ENCODE data around the gene TIPIN. TPM values are rescaled to one million over a fixed set of nuclear protein-coding genes. Genes with fewer than 3 reads are reported as not detected.

Gene TIPIN
- total and polyA plus RNA-seq, 5 donors from 2014 or later: 6.0 to 11.2 (median 8.5) TPM

GRCh38 chr15:66290007-66290406, 66.5 kb downstream of the TIPIN start:
- Mint-ChIP-seq H3K9me3 (no peaks in the 10 kb centered on the region), H3K36me3 (no peaks in the 10 kb centered on the region), H3K4me1 (peaks cover 24 to 38% (median 34%) of the 10 kb centered on the region in 4 donors), H3K4me3 (peak overlapping the region in 3 of 4 donors; percentile 7 to 33 (median 14)), H3K27ac (peak overlapping the region; percentile 5 to 88 (median 85)), H3K27me3 (no peaks in the 10 kb centered on the region)
- Histone ChIP-seq H3K27me3 (ENCODE audit: control insufficient read depth, insufficient read depth, low read length) (no peaks in the 10 kb centered on the region), H3K9me3 (ENCODE audit: control insufficient read depth in 2 of 2, low read length in 2 of 2) (no peaks in the 10 kb centered on the region), H3K4me3 (ENCODE audit: low read depth, low read length) (no peak overlapping the region), H3K27ac (ENCODE audit: insufficient read depth, low read length, poor library complexity, severe bottlenecking) (no peak overlapping the region), H3K36me3 (ENCODE audit: control insufficient read depth, insufficient read depth, low read length) (no peaks in the 10 kb centered on the region), H3K4me1 (ENCODE audit: control insufficient read depth, insufficient read depth, low read length, poor library complexity, severe bottlenecking) (peaks cover 34% of the 10 kb centered on the region)
- no peak for DNase-seq
- no peak for ATAC-seq (ENCODE audit: low read depth in 2 of 2)

DNA sequence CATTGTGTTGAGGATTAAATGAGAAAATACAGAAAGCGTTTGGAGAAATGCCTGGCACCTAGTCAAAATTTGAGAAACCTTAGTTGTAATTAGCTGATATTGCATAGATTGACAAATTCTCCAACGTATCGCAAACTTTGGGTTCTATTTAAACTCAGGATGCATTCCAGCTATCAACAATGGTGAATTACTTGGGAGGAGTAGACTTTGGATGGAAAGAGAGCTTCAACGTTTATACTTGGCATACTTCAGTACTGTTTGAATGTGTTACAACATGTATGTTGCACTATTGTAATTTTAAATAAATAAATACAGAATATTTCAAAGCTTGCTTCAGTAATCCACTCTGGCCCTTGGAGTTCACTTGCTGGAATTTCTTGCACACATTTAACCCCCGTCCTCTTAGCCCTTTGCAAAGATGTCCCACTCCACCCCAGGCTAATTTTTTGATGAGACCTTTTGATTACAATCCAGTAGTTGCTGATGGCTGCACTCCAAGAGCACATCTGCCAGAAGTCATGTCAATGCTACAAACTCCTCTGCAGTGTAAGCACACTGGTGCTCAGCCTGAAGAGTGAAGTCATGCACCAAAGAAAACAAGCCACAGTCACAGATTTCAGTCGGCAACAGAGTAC, 67.8 kb downstream of the TIPIN start:
- Mint-ChIP-seq H3K27me3 (peaks cover 3% of the 10 kb centered on the region), H3K4me3 (no peak overlapping the region), H3K36me3 (no peaks in the 10 kb centered on the region), H3K27ac (no peak overlapping the region), H3K9me3 (no peaks in the 10 kb centered on the region), H3K4me1 (peaks cover 19 to 30% (median 25%) of the 10 kb centered on the region in 4 donors)
- no peak overlapping the region for H3K4me3 ChIP-seq (ENCODE audit: low read depth, low read length)
- ATAC-seq (ENCODE audit: low read depth in 2 of 2) (no peak), DNase-seq (no peak)
- no peaks in the 10 kb centered on the region for H3K27me3 ChIP-seq (ENCODE audit: control insufficient read depth, insufficient read depth, low read length)
- H3K4me1 ChIP-seq (ENCODE audit: control insufficient read depth, insufficient read depth, low read length, poor library complexity, severe bottlenecking): peaks cover 22% of the 10 kb centered on the region
- H3K36me3 ChIP-seq (ENCODE audit: control insufficient read depth, insufficient read depth, low read length): no peaks in the 10 kb centered on the region
- H3K27ac ChIP-seq (ENCODE audit: insufficient read depth, low read length, poor library complexity, severe bottlenecking): no peak overlapping the region
- no peaks in the 10 kb centered on the region for H3K9me3 ChIP-seq (ENCODE audit: control insufficient read depth in 2 of 2, low read length in 2 of 2)

DNA sequence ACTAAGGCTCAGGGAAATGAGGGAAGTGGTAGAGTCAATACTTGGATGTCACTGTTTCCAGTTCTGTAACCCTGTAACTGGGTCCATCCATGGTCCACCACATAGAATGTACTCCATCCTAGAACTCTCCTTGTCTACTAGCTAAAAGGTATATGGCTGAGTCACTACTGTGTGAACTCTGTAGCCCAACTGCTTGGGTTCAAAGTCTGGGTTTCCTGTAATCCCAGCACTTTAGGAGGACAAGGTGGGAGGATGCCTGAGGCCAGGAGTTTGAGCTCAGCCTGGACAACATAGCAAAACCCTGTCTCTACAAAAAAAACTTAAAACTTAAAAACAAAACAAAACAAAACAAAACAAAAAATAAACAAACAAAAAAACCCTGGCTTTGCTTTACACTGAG, 68.4 kb downstream of the TIPIN start:
- peaks cover 21% of the 10 kb centered on the region for H3K4me1 ChIP-seq (ENCODE audit: control insufficient read depth, insufficient read depth, low read length, poor library complexity, severe bottlenecking)
- H3K27ac ChIP-seq (ENCODE audit: insufficient read depth, low read length, poor library complexity, severe bottlenecking): no peak overlapping the region
- no peak overlapping the region for H3K4me3 Mint-ChIP-seq
- no peaks in the 10 kb centered on the region for H3K9me3 ChIP-seq (ENCODE audit: control insufficient read depth in 2 of 2, low read length in 2 of 2)
- no peaks in the 10 kb centered on the region for H3K36me3 Mint-ChIP-seq
- ATAC-seq (ENCODE audit: low read depth in 2 of 2) (no peak), DNase-seq (no peak)
- peaks cover 4% of the 10 kb centered on the region for H3K27me3 Mint-ChIP-seq
- no peak overlapping the region for H3K4me3 ChIP-seq (ENCODE audit: low read depth, low read length)
- peaks cover 19 to 30% (median 25%) of the 10 kb centered on the region in 4 donors for H3K4me1 Mint-ChIP-seq
- H3K9me3 Mint-ChIP-seq: no peaks in the 10 kb centered on the region
- H3K27ac Mint-ChIP-seq: no peak overlapping the region
- no peaks in the 10 kb centered on the region for H3K36me3 ChIP-seq (ENCODE audit: control insufficient read depth, insufficient read depth, low read length)
- H3K27me3 ChIP-seq (ENCODE audit: control insufficient read depth, insufficient read depth, low read length): no peaks in the 10 kb centered on the region

GRCh38 chr15:66287461-66288057, 68.9 kb downstream of the TIPIN start:
- H3K4me3 Mint-ChIP-seq: peak overlapping the region in 2 of 4 donors; percentile 6 to 34
- no peaks in the 10 kb centered on the region for H3K27me3 ChIP-seq (ENCODE audit: control insufficient read depth, insufficient read depth, low read length)
- peaks cover 14 to 27% (median 23%) of the 10 kb centered on the region in 4 donors for H3K4me1 Mint-ChIP-seq
- H3K36me3 Mint-ChIP-seq: no peaks in the 10 kb centered on the region
- H3K27ac Mint-ChIP-seq: peak overlapping the region in 1 of 3 donors; percentile 59
- peaks cover 15% of the 10 kb centered on the region for H3K4me1 ChIP-seq (ENCODE audit: control insufficient read depth, insufficient read depth, low read length, poor library complexity, severe bottlenecking)
- H3K9me3 ChIP-seq (ENCODE audit: control insufficient read depth in 2 of 2, low read length in 2 of 2): no peaks in the 10 kb centered on the region
- H3K9me3 Mint-ChIP-seq: no peaks in the 10 kb centered on the region
- H3K27me3 Mint-ChIP-seq: peaks cover 4% of the 10 kb centered on the region
- no peak overlapping the region for H3K4me3 ChIP-seq (ENCODE audit: low read depth, low read length)
- DNase-seq: peak in 2 of 3 donors; percentile 29 to 57
- no peak for ATAC-seq (ENCODE audit: low read depth in 2 of 2)
- H3K27ac ChIP-seq (ENCODE audit: insufficient read depth, low read length, poor library complexity, severe bottlenecking): no peak overlapping the region
- no peaks in the 10 kb centered on the region for H3K36me3 ChIP-seq (ENCODE audit: control insufficient read depth, insufficient read depth, low read length)

Other genes starting within 250 kb of the TIPIN start
- gene MEGF11, start 102.9 kb downstream of the TIPIN start, total RNA-seq: not detected
- under 1 TPM in 3 of 4 donors, not detected in 1; 0.02 to 0.29 (median 0.21) TPM for gene MEGF11, start 102.9 kb downstream of the TIPIN start, polyA plus RNA-seq
- gene DIS3L, start 63.1 kb downstream of the TIPIN start, total RNA-seq: 24.3 TPM
- gene DIS3L, start 63.1 kb downstream of the TIPIN start, polyA plus RNA-seq: 10 to 100 TPM; 23.4 to 35.9 (median 28.5) TPM
- 49.0 TPM for gene MAP2K1, start 30.2 kb upstream of the TIPIN start, total RNA-seq
- gene MAP2K1, start 30.2 kb upstream of the TIPIN start, polyA plus RNA-seq: 10 to 100 TPM; 34.2 to 40.7 (median 37.1) TPM
- gene SNAPC5, start 141.1 kb upstream of the TIPIN start, total RNA-seq: 25.6 TPM
- 10 to 100 TPM; 58.5 to 80.9 (median 72.3) TPM for gene SNAPC5, start 141.1 kb upstream of the TIPIN start, polyA plus RNA-seq
- gene RPL4, start 148.2 kb upstream of the TIPIN start, total RNA-seq: 2,089 TPM
- 1,000 to 10,000 TPM in 2 of 4 donors, 100 to 1,000 TPM in 2; 831 to 1,327 (median 1,144) TPM for gene RPL4, start 148.2 kb upstream of the TIPIN start, polyA plus RNA-seq
- gene ZWILCH, start 148.6 kb upstream of the TIPIN start, total RNA-seq: 15.1 TPM
- gene ZWILCH, start 148.6 kb upstream of the TIPIN start, polyA plus RNA-seq: 10 to 100 TPM; 10.3 to 15.7 (median 11.5) TPM
- not detected for gene LCTL, start 209.3 kb upstream of the TIPIN start, total RNA-seq
- gene LCTL, start 209.3 kb upstream of the TIPIN start, polyA plus RNA-seq: under 1 TPM in 1 of 4 donors, not detected in 3; 0.11 TPM

Data from CD4-positive, CD25-positive, alpha-beta regulatory T cell (primary cell).